ENCODE measurements around the gene TPCN1.

Gene TPCN1

GRCh38 chr12:113226696-113227568 is 5.7 kb downstream of the TPCN1 start:
- no peak for DNase-seq

- no peak for DNase-seq
Observed at GRCh38 chr12:113227686-113228391, 6.6 kb downstream of the TPCN1 start.

GRCh38 chr12:113228394-113229028 is 7.2 kb downstream of the TPCN1 start:
- no peak for DNase-seq

- peak; percentile 14 for DNase-seq
Observed at GRCh38 chr12:113230315-113231234, 9.3 kb downstream of the TPCN1 start.

GRCh38 chr12:113231235-113232088 is 10.2 kb downstream of the TPCN1 start:
- no peak for DNase-seq

GRCh38 chr12:113232089-113232839 is 11.0 kb downstream of the TPCN1 start:
- no peak for DNase-seq

GRCh38 chr12:113232840-113233585 is 11.7 kb downstream of the TPCN1 start:
- DNase-seq, result peak; percentile 66

GRCh38 chr12:113233967-113234366 is 12.7 kb downstream of the TPCN1 start:
- no peak for DNase-seq

GRCh38 chr12:113234483-113234882 is 13.2 kb downstream of the TPCN1 start:
- DNase-seq, result no peak

- no peak for DNase-seq
Observed at GRCh38 chr12:113235976-113236375, 14.7 kb downstream of the TPCN1 start.

- DNase-seq, result no peak
Observed at GRCh38 chr12:113236539-113237399, 15.5 kb downstream of the TPCN1 start.

- DNase-seq, result no peak
Observed at GRCh38 chr12:113237748-113238147, 16.5 kb downstream of the TPCN1 start.

- DNase-seq, result no peak
Observed at GRCh38 chr12:113238309-113238708, 17.0 kb downstream of the TPCN1 start.

- no peak for DNase-seq
Observed at GRCh38 chr12:113239288-113239771, 18.1 kb downstream of the TPCN1 start.

- DNase-seq, result no peak
Observed at GRCh38 chr12:113239811-113240331, 18.6 kb downstream of the TPCN1 start.

GRCh38 chr12:113240395-113240794 is 19.1 kb downstream of the TPCN1 start:
- no peak for DNase-seq

GRCh38 chr12:113241191-113242025 is 20.1 kb downstream of the TPCN1 start:
- DNase-seq, result no peak

- no peak for DNase-seq
Observed at GRCh38 chr12:113242026-113242418, 20.8 kb downstream of the TPCN1 start.

Measured in stimulated activated CD4-positive, alpha-beta T cell treated with anti-CD3 and anti-CD28 coated beads, Interleukin-4, amount 100 ng/mL, for 24 hours (primary cell).